HG02798 (cell line): ENCODE measurements around the gene POLQ.
"Not testable (repeated sequence)": the region's sequence is repeated elsewhere in the genome, so short reads cannot be mapped to it uniquely, and the experiment has no call there.

Experiments used
- ATAC-seq: cut with Tn5 transposase; IDR thresholded peaks from one replicate; pipeline ENCODE4 v1.9.1; 2021; ENCODE audit warnings: mild to moderate bottlenecking; ENCODE audit not compliant: unreplicated experiment, poor library complexity

POLQ gene

GRCh38 chr3:121515313-121515712, 30.5 kb downstream of the POLQ start:
- ATAC-seq = no peak

DNA sequence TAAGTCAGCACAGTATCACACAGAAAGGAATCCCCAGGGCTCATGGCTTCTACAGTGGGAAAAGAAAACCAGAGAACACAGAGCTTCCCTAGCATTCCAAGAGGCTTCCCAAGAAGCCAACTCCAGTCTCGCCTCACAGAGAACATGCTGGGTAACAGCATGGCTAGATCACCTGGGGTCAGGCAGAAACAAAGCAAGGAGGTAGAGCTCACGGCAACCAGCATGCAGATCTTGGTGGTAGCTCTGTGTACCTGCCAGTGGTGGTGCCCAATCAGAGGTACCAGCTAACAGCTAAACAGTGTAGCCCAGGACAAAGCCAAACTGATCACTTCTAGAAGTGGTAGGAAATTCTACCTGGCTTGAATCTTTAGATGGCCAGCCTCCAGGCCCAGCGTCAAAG, 31.3 kb downstream of the POLQ start:
- no peak for ATAC-seq

GRCh38 chr3:121508389-121508788, 37.4 kb downstream of the POLQ start:
- ATAC-seq = no peak

- no peak for ATAC-seq
Measured at GRCh38 chr3:121505256-121505655, 40.5 kb downstream of the POLQ start.

- no peak for ATAC-seq
Measured at GRCh38 chr3:121504618-121505017, 41.2 kb downstream of the POLQ start.

DNA sequence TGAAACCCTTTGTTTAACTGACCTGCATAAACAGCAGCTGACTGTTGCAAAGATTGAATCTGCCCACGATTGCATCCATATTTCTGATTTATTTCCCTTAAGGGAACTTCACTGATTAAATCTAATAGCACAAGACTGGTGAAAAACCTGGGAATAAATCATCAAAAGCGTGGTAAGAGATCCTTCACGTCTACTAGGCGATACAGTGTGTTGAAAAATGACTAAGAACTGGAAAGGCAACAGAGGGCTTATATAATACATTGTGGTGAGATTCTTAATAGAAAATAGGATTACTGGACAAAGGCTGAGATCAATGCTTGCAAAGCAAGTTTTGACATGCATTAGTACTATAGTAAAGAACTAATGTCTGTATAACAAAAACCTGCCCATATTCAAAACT, 49.0 kb downstream of the POLQ start:
- no peak for ATAC-seq

DNA sequence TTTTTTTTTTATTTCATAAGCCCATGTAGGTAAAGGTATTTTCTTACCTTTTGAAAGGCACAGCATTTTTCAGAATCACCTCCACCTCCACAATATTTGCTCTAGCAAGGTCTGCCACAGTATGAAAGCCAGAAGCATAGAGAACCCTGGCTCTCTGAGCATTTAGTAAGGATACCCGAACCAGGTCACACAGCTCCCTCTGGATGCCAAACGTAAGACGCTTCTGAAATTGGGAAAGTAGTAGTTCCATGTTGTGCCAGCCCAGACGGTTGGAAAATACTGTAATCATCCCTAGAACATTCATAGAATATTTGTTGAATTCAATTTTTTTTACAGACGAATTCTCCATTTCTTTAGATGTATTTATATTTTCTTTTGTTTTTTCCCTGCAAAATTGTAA, 52.4 kb downstream of the POLQ start:
- no peak for ATAC-seq

DNA sequence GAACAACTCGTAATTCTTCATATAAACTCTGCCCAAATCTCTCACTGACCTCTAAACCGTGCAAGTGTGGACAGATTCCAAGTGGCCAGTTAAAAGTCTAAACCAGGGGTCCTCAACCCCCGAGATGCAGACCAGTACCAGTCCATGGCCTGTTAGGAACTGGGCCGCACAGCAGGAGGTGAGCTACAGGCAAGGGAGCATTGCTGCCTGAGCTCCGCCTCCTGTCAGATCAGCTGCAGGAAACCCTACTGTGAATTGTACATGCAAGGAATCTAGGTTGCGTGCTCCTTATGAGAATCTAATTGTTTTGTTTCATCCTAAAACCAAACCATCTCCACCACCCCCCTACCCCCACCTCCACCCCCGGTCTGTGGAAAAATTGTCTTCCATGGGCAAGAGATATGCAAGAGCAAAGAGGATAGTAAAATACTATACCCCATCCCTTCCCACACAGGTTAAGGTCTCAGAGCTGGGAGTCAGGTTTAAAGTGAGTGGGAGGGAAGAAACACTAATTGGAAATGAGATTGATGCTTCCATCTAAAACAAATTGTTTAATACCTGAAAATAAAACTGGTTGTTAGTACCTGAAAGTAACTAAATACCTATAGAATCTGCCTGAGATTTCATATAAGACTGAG, 54.0 kb downstream of the POLQ start:
- ATAC-seq = no peak

DNA sequence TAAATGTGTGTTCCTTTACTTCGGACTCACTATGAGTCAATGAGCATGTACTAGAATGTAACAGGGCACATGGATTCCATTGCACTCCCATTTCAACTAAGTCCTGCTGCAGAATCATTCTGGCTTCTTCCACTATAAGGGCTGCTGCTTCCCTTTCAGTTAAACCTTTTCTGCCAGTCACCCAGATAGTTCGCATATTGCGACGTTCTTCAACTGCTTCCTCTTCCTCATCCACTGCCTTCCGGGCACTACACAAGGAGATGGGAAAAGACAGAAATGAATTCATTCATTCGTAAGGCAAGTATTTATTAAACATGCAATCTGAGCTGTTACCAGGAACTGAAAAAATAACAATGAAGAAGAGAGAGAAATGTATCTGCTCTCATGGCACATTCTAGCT, 55.6 kb downstream of the POLQ start:
- no peak for ATAC-seq

DNA sequence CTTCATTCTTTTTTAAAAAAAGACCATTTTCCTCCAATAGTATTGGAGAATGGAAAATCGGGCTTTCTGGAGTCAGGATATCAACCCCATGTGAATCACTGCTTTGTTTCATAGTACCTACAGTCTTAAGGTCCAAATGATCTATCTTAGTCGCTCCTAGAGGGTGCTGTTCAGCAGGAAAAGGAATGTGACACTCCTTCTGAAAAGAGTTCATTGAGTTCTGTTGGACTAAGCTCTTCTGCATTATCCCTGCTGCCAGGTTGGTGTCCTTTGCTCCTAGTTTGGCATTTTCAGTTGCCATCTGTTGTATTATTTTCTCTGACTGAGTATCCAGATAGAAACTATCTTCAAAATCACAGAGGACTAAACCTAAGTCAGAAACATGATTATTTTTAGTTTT, 57.2 kb downstream of the POLQ start:
- no peak for ATAC-seq

DNA sequence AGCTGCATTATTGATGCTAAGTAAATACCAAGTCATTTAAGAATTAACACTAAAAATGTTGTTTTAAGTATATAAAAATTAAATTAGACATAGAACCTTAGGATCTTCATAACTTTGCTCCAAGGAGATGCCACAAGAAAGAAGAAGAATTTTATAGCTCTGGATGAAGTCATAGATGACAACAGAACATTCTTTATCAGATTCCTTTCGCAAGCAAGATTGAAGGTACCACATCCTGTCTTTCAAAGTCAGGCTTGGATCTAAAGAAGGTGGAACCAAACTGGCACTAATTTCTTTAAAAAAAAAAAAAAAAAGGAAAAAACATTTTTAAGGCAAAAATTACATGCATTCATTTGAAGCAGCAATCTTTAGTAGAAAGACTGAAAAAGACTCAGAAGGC, 62.5 kb downstream of the POLQ start:
- no peak for ATAC-seq

- ATAC-seq = no peak
Measured at GRCh38 chr3:121482660-121483059, 63.1 kb downstream of the POLQ start.

DNA sequence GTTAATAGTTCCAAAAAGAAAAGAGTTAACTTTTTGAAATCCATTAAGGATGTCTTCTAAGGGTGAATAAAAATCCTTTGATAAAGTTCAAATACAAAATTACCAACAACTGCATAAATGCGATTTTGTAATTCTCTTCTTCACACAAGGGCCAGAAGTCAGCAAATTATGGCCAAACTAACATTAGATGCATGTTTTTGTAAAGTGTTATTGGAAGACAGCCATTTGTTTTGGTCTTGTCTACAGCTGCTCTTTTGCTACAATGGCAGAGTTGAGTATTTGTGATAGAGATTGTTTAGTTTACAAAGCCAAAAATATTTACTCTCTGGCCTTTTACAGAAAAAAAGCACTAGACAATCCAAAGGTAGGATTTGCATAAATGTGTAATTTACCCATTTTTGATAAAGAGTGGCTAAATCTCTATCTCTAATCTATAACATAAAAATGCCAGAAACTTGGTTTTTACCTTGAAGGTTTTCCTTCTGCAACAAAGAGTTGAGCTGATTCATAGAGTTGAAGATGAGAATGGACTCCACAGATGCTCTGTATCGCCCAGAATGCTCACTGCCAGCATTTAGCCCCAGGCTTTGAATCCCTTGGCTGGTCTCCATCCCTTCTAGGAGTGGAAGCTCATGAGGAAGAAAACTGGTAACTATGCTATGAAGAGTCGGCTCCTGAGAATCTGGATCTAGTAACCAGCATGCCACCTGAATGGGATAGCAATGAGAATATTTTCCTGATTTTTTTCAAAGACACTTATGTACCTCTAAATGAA, 64.5 kb downstream of the POLQ start:
- ATAC-seq = no peak

DNA sequence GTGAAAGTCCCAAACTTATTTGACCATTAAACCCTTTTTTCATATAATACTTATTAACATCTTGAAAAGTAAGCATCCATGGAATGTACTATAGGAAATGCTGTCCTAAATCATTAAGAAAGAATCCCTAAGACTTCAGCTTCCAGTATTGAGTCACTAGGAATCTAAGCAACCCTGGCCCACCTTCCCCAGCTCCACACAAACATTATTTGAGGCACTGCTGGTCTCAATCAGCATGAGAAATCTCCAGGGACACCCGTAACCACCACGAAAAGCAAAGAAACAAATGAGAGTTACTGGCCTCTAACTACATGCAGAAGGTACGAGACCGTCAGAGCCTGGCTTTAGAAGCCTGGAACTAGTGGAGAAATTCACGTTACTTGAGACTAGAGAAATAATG, 68.2 kb downstream of the POLQ start:
- ATAC-seq = no peak

DNA sequence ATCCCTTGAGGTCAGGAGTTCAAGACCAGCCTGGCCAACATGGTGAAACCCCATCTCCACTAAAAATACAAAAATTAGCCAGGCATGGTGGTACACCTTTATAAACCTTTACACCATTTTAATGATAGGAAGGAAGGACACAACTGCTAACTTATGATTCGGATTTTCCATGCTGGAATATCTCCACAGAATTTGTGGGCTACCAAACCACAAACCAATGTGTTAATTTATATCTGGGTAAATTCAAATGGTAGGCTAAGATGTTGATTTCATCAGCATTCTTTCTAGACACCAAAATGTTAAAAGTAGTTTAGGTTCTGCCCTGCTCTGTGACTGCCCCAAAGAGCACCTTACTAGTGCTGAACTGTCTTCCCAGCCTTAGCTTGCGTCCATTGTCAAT, 72.8 kb downstream of the POLQ start:
- ATAC-seq = no peak

DNA sequence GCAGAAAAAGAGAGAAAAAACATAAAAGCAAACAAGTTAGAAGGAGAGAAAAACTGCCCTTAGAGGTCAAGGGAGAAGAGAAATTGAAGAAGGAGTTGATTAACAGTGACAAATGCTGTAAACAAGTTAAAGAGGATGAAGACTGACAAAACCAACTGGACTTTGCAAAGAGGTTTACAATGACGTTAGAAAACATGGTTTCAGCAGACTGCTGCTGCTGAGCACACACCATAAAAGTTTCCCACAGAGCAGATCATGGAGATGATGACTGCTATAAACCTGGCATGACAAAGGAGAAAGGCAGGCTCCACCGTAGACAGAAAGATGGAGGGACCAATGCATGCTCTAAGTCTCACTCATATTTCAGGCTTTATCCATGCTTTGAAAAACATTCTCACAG, 78.7 kb downstream of the POLQ start:
- no peak for ATAC-seq

- ATAC-seq = no peak
Measured at GRCh38 chr3:121463745-121464144, 82.0 kb downstream of the POLQ start.

DNA sequence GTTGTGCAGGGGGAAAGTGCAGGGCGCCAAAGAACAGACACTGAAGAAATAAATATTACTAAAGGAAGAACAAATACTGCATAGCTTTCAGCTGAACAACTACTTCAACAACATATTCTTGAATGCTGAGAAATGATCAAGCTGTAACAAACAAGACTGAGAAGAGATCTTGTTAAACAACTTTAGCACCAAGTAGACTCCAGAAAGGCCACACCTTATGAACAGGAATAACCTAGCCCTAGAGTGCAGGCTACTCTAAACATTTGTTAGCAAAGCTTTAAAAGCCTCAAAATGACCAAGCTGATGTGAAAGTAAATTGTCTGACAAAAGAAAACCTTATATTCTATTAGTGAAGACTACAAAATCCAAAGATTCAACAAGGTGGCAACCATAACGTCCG, 83.2 kb downstream of the POLQ start:
- no peak for ATAC-seq

DNA sequence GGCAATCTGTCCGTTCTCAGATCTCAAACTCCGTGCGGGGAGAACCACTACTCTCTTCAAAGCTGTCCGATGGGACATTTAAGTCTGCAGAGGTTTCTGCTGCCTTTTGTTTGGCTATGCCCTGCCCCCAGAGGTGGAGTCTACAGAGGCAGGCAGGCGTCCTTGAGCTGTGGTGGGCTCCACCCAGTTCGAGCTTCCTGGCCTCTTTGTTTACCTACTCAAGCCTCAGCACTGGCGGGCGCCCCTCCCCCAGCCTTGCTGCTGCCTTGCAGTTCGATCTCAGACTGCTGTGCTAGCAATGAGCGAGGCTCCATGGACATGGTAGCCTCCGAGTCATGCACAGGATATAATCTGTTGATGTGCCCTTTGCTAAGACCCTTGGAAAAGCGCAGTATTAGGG, 94.0 kb downstream of the POLQ start:
- not testable (repeated sequence) for ATAC-seq

DNA sequence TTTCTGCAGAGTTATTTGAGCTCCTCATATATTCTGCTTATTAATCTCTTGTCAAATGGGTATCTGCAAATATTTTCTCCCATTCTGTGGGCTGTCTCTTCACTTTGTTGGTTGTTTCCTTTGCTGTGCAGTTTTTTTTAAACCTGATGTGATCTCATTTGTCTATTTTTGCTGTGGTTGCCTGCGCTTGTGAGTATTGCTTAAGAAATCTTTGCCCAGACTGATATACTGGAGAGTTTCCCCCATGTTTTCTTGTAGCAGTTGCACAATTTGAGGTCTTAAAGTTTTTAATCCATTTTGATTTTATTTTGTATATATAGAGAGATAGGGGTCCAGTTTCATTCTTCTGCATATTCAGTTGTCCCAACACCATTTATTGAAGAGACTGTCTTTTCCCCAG, 102.3 kb downstream of the POLQ start:
- ATAC-seq = no peak

DNA sequence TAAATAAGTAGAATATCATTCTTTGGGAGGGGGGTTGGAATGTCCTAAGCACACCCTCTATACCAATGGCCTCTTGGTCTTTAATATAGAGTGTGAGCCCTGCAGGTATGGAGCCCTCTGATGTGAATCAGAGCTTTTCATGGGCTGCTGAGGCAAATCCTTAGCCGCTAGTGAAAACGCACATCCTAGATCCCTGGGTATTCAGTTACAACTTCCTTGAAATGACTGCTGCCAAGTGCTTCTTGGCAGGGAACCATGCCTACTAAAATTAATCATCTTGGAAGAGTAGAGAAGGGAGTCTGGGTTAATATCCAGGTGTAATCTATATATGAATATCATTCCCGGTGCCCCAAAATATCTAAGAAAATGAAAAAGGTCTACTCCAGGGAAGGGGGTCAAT, 109.1 kb downstream of the POLQ start:
- ATAC-seq = no peak

GRCh38 chr3:121436074-121436473, 109.7 kb downstream of the POLQ start:
- ATAC-seq = no peak
